Measurements from ENCODE around the gene CHSY1. TPM values are rescaled to one million over a fixed set of nuclear protein-coding genes. Genes with fewer than 3 reads are reported as not detected.

The CHSY1 gene
- total RNA-seq, 4 donors from 2014 or later, result 13.3 to 31.6 (median 19.6) TPM

DNA sequence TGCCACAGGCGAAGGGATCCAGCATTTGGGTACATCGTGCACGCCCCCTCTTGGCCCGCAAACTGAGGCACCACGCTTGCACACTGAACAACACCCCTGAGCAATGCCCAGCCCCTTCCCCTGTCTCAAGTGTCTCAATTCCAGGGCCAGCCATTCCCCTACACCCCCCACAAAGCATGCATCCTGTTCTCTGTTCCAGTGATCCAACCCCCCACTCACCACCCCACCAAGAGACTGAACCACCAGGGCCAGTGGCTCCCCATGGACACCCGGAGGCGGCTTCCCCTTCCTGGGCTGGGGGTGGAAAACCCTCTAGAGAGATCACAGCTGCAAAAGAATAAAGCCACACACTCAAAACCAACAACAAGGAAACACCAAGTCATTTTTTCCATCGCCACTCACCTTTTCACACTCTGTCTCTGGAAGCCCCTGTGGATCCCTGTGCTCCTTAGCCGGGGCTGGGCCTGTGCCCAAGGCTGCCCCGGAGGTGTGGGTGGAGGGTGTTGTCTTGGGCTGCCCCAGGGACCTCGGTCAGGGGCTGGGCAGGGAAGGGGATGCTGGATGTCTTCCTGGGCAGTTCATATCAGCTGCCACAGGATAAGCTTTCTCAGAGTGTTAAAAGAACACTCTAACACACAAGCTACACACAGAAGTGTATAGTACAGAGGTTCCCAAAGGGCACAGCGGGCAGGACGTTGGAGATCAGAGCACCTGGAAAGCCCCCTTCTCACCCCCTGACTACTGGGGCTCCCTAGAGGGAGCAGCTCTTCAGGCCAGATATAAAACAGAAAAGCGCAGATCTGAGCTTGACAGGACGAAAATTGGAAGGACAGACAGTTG lies 92.5 kb downstream of the CHSY1 start:
- 75% methylated on average over 14 of the region's 15 CpGs for WGBS
- Histone ChIP-seq H3K4me3 (no peak overlapping the region), H3K9me3 (peaks cover 0 to 4% (median under 1%) of the 10 kb centered on the region in 4 donors), H3K4me1 (peaks cover 13 to 16% (median 14%) of the 10 kb centered on the region in 4 donors), H3K27ac (replicated peaks in 1 of 4) (no peak overlapping the region), H3K36me3 (no peaks in the 10 kb centered on the region), H3K27me3 (no peaks in the 10 kb centered on the region)
- TF ChIP-seq POLR2A (IDR thresholded peaks at IDR 0.05; ENCODE audit: low read depth) (no peak), POLR2AphosphoS5 (IDR thresholded peaks at IDR 0.05) (no peak), EP300 (IDR thresholded peaks at IDR 0.05) (no peak)
- TF ChIP-seq, protein P1, sequence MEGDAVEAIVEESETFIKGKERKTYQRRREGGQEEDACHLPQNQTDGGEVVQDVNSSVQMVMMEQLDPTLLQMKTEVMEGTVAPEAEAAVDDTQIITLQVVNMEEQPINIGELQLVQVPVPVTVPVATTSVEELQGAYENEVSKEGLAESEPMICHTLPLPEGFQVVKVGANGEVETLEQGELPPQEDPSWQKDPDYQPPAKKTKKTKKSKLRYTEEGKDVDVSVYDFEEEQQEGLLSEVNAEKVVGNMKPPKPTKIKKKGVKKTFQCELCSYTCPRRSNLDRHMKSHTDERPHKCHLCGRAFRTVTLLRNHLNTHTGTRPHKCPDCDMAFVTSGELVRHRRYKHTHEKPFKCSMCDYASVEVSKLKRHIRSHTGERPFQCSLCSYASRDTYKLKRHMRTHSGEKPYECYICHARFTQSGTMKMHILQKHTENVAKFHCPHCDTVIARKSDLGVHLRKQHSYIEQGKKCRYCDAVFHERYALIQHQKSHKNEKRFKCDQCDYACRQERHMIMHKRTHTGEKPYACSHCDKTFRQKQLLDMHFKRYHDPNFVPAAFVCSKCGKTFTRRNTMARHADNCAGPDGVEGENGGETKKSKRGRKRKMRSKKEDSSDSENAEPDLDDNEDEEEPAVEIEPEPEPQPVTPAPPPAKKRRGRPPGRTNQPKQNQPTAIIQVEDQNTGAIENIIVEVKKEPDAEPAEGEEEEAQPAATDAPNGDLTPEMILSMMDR (IDR thresholded peaks at IDR 0.05), result no peak
- DNase-seq (ENCODE audit: extremely low spot score), result no peak
- intact Hi-C loops (cut with DNase I), result no loop called here

DNA sequence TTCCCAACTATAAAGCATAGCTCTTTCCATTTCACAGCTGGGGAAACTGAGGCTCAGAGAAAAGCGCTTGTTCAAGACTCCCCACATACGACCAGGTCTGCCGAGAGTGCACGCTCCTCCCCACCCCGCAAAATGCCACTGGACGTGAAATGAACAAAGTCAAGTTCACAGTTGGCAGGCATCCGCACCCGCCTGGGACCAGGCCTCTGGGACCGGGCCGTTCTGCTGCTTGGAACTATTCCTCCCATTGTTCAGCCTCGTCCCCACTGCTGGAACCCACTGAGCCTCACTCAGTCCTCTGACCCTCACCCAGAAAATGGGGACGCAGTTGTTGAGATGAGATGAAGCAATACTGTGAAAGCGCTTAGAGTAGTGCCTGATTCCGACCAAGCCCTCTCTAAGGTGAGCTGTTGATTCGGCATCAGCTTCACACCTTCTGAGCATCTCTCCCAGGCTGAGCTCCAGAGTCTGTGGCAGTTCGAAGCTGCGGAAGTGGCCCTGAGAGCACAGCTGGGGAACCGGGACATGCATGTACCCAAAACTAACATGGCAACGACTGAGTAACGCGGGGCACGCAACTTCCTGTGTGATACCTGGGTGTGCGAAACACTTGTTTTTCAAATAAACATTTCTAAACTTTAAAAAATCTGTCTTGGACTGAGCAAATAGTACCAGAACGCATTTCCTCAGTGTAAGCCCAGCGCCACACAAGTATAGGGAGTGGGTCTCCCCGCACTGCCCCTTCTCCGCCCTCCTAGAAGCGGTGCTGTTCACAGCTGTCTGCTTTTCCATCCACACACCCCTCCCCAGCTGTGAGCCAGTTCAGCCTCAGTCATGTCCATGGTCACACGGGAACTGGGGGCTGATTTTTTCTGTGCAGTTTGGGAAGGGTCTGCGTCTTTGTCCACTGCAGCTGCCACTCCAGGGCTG lies 93.4 kb downstream of the CHSY1 start:
- no peak for TF ChIP-seq POLR2A (IDR thresholded peaks at IDR 0.05; ENCODE audit: low read depth)
- no peak for TF ChIP-seq POLR2AphosphoS5 (IDR thresholded peaks at IDR 0.05)
- TF ChIP-seq, protein P1 (IDR thresholded peaks at IDR 0.05), result no peak
- no peak for TF ChIP-seq EP300 (IDR thresholded peaks at IDR 0.05)
- H3K27ac ChIP-seq (replicated peaks in 1 of 4), result no peak overlapping the region

DNA sequence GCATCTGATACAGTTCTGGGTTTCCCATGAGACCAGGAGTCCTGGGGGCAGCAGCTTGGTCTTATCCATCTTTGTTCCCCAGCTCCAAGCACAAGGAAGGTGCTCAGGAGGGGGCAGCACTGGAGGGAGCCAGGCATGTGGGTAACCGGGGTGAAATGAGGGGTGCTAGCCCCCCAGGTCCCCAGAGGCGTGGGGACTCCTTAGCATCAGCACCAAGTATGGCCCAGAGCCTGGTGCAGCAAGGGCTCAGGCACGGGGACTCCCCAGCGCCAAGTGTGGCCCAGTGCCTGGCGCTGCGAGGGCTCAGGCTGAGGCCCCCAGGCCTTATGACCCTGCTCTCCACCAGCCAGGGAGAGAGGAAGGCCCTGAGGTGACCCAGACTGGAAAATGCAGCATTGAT lies 94.1 kb downstream of the CHSY1 start:
- intact Hi-C loops (cut with DNase I), result no loop called here
- no peaks in the 10 kb centered on the region for H3K27me3 ChIP-seq
- no peak overlapping the region for H3K4me3 ChIP-seq
- H3K36me3 ChIP-seq, result no peaks in the 10 kb centered on the region
- no peak for TF ChIP-seq POLR2AphosphoS5 (IDR thresholded peaks at IDR 0.05)
- TF ChIP-seq, protein P1 (IDR thresholded peaks at IDR 0.05), result no peak
- no peak for TF ChIP-seq EP300 (IDR thresholded peaks at IDR 0.05)
- TF ChIP-seq POLR2A (IDR thresholded peaks at IDR 0.05; ENCODE audit: low read depth), result no peak
- no peaks in the 10 kb centered on the region for H3K9me3 ChIP-seq
- 100% methylated on average over 2 of the region's 6 CpGs for WGBS
- no peak for DNase-seq (ENCODE audit: extremely low spot score)
- H3K27ac ChIP-seq (replicated peaks in 1 of 4), result no peak overlapping the region
- peaks cover 7 to 9% (median 7%) of the 10 kb centered on the region in 4 donors for H3K4me1 ChIP-seq

More for the DNA sequence above, 93.4 kb downstream of the CHSY1 start:
- no peaks in the 10 kb centered on the region for H3K9me3 ChIP-seq
- no peaks in the 10 kb centered on the region for H3K27me3 ChIP-seq
- H3K4me3 ChIP-seq, result no peak overlapping the region
- WGBS, result 91% methylated on average over 28 of the region's 30 CpGs
- no peaks in the 10 kb centered on the region for H3K36me3 ChIP-seq
- peaks cover 13 to 16% (median 14%) of the 10 kb centered on the region in 4 donors for H3K4me1 ChIP-seq
- intact Hi-C loops (cut with DNase I), result no loop called here
- no peak for DNase-seq (ENCODE audit: extremely low spot score)

DNA sequence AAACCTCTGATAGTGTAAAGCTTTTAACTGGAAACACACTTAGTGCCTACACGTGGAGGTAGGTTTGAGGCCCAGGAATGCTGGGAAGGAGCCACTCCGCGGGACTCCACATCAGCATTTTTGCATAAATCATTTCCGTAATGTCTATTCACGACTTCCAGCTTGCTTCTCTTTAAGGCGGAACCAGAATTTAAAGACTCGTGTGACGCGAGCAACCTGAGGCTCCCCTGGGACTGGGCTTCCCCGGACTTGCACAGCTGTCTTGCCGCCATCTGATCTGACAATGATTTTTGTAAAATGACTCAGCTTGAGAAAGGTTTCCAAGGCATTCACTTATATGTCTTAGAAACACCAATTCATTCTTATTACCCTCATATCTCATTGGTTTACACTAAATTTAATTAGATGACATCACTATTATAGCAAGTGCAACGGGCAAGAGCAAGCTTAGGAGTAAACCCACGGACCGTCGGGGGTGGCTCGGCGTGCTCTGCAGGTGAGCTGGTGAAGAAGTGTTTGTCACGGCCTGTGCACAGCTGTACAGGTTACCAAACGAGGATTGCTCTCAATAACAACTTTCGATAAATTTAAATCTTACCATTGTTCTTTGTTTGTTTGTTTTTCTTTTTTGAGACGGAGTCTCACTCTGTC lies 95.2 kb downstream of the CHSY1 start:
- 79% methylated on average over 21 of the region's 21 CpGs for WGBS
- no peaks in the 10 kb centered on the region for H3K9me3 ChIP-seq
- H3K4me1 ChIP-seq, result no peaks in the 10 kb centered on the region
- no peaks in the 10 kb centered on the region for H3K36me3 ChIP-seq
- intact Hi-C loops (cut with DNase I), result no loop called here
- no peak for DNase-seq (ENCODE audit: extremely low spot score)
- no peaks in the 10 kb centered on the region for H3K27me3 ChIP-seq
- TF ChIP-seq, protein P1 (IDR thresholded peaks at IDR 0.05), result no peak
- TF ChIP-seq POLR2AphosphoS5 (IDR thresholded peaks at IDR 0.05), result no peak
- TF ChIP-seq POLR2A (IDR thresholded peaks at IDR 0.05; ENCODE audit: low read depth), result no peak
- no peak overlapping the region for H3K27ac ChIP-seq (replicated peaks in 1 of 4)
- H3K4me3 ChIP-seq, result no peak overlapping the region
